ENCODE measurements around the gene FUT4.
"Not testable (repeated sequence)": the region's sequence is repeated elsewhere in the genome, so short reads cannot be mapped to it uniquely, and the experiment has no call there.

The FUT4 gene

GRCh38 chr11:94543695-94544645 lies at the start of gene FUT4:
Gene FUT4 (plus strand): TSS chr11:94543921. CDS start chr11:94544134, 213 bp downstream.
- peak; percentile 46 for DNase-seq

GRCh38 chr11:94494126-94494680 lies 49.5 kb upstream of the FUT4 start:
- no peak for DNase-seq

GRCh38 chr11:94500181-94500580 lies 43.5 kb upstream of the FUT4 start:
- no peak for DNase-seq

GRCh38 chr11:94501522-94501921 lies 42.2 kb upstream of the FUT4 start:
- no peak for DNase-seq

GRCh38 chr11:94504689-94505293 lies 38.9 kb upstream of the FUT4 start:
- DNase-seq: peak; percentile 13

- not testable (repeated sequence) for DNase-seq
Measured at GRCh38 chr11:94506513-94506912, 37.2 kb upstream of the FUT4 start.

- no peak for DNase-seq
Measured at GRCh38 chr11:94507485-94507884, 36.2 kb upstream of the FUT4 start.

- peak; percentile 37 for DNase-seq
Measured at GRCh38 chr11:94511932-94512781, 31.6 kb upstream of the FUT4 start, which contains the start of gene C11orf97. Gene C11orf97 (plus strand): TSS chr11:94512461. CDS start chr11:94512529, 68 bp downstream.

GRCh38 chr11:94513091-94513490 lies 30.6 kb upstream of the FUT4 start:
- DNase-seq: peak; percentile 38

- DNase-seq: no peak
Measured at GRCh38 chr11:94515398-94515797, 28.3 kb upstream of the FUT4 start.

GRCh38 chr11:94516725-94517124 lies 27.0 kb upstream of the FUT4 start:
- no peak for DNase-seq

- DNase-seq: no peak
Measured at GRCh38 chr11:94518300-94518699, 25.4 kb upstream of the FUT4 start.

- DNase-seq: peak; percentile 22
Measured at GRCh38 chr11:94519478-94520084, 24.1 kb upstream of the FUT4 start.

GRCh38 chr11:94521684-94522083 lies 22.0 kb upstream of the FUT4 start:
- DNase-seq: no peak

- DNase-seq: no peak
Measured at GRCh38 chr11:94524341-94524740, 19.4 kb upstream of the FUT4 start.

GRCh38 chr11:94525546-94526324 lies 18.0 kb upstream of the FUT4 start:
- peak; percentile 22 for DNase-seq

GRCh38 chr11:94526645-94527438 lies 16.9 kb upstream of the FUT4 start:
- DNase-seq: no peak

- DNase-seq: no peak
Measured at GRCh38 chr11:94528551-94528950, 15.2 kb upstream of the FUT4 start.

- DNase-seq: no peak
Measured at GRCh38 chr11:94532211-94532610, 11.5 kb upstream of the FUT4 start.

- no peak for DNase-seq
Measured at GRCh38 chr11:94533206-94533605, 10.5 kb upstream of the FUT4 start.

Measured in NCI-H2227 treated with DMSO at 0.1 percent for 48 hours (cell line).